ENCODE measurements around the gene TMEM219.

DNA sequence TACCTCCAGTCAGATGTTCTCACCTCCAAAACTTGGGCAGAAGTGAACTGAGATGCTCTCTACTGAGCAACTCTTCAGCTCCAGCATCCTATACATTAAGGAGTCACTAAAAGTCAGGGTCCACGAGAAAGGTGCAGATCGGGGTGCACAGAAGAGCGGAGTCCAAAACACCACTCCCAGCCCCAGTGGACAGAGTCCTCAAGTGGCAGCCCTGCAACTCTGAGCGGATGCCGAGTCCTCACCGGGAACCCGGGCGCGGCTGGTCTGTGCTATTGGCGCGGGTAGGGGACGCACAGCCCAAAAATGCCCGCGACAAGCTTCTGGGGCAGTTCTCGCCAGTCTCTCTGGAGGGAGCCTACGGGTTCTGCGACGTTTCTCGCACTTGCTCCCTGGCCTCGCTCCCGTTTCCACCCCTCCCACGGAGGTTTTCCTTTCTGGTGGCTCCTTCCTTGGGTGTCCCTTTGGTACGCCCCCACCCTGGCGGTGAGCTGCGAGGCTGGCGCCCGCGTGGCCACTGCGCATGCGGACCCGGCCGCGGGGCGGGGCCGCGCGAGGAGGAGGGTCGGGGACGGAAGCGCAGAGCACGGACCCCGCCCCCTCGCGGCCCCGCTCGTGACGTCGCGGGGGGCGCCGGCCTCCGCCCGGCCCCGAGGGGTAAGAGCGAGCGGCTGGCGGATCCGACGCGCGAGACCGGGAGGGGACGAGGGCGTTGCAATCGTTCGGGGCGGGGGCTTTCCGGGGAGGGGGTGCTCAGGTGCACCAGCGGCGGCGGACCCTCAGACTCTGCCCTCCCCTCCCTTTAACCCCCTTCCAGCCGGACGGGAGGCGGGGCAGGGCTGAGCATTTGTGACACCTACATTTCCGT, at the start of gene TMEM219:
- TF ChIP-seq POLR2A (IDR thresholded peaks at IDR 0.05), result peak in 2 of 4 donors; percentile 76 to 84
- TF ChIP-seq, protein P1, sequence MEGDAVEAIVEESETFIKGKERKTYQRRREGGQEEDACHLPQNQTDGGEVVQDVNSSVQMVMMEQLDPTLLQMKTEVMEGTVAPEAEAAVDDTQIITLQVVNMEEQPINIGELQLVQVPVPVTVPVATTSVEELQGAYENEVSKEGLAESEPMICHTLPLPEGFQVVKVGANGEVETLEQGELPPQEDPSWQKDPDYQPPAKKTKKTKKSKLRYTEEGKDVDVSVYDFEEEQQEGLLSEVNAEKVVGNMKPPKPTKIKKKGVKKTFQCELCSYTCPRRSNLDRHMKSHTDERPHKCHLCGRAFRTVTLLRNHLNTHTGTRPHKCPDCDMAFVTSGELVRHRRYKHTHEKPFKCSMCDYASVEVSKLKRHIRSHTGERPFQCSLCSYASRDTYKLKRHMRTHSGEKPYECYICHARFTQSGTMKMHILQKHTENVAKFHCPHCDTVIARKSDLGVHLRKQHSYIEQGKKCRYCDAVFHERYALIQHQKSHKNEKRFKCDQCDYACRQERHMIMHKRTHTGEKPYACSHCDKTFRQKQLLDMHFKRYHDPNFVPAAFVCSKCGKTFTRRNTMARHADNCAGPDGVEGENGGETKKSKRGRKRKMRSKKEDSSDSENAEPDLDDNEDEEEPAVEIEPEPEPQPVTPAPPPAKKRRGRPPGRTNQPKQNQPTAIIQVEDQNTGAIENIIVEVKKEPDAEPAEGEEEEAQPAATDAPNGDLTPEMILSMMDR (IDR thresholded peaks at IDR 0.05), result peak; percentile 53 to 93 (median 90)
